Measurements from ENCODE around the gene FCRLB. TPM values are rescaled to one million over a fixed set of nuclear protein-coding genes. Genes with fewer than 3 reads are reported as not detected.

FCRLB gene
- total and polyA plus RNA-seq, 9 of the 15 experiments (the other 6 are each of a cell fraction or from before 2014, with no cell fraction given) = 0.20 to 4.6 (median 1.3) TPM

DNA sequence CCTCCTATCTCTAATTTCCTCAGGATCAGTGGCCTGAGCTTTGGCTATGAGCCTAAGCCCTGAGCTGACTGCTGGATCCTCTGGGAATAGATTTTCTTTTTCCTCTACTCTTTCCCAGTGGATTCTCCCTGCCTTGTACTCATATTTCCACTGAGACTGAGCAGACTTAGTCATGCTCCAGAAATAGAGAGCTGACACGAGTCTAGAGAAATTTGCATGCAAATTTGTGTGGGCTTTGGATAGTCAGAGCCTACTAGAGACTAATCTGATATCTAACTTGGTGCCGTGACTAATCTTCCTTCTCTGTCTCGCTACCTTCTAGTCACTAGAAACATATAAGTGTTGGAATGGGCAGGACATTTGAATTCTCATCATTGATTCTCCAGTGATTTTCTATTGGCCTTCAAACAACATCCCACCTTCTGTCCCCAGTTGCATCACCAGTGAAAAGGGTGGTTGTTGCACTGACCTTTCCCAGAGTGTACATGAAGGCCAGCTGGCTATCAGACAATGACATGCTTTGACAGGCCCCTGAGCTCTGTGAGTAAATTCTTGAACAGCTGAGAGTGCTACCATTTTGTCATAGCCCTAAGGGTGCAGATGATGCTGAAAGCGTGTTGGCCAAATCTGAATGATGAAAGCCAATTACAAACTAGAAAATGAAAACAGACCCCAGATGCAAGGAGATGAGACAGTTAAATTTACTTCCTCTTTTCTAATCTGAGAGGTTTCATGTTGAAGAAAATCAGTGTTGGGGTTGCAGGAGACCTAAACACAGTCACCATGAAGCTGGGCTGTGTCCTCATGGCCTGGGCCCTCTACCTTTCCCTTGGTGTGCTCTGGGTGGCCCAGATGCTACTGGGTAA is 14.6 kb upstream of the FCRLB start, which contains the start of gene FCRLA (continued):
- no peak for TF ChIP-seq SMARCB1 (IDR thresholded peaks at IDR 0.05; ENCODE audit: insufficient read length, low read depth)
- TF ChIP-seq TEAD4 (IDR thresholded peaks at IDR 0.05; ENCODE audit: low read length) = peak; percentile 64
- TF ChIP-seq TEAD4 (CRISPR knock-in tag; IDR thresholded peaks at IDR 0.05; ENCODE audit: borderline replicate concordance) = no peak
- 0 out of 4 replicates have a peak, but pooled peaks of 1 of the 2 experiments have one; percentile 60 for TF ChIP-seq FOXA3 (CRISPR knock-in tag; conservative IDR thresholded peaks at IDR 0.05 in 1 of 2, IDR thresholded peaks at IDR 0.05 in 1 of 2)
- peak; percentile 72; the same call in 1 of the 2 replicates for TF ChIP-seq PML (IDR thresholded peaks at IDR 0.05; ENCODE audit: low read length)
- no peak for TF ChIP-seq ID3 (CRISPR knock-in tag; IDR thresholded peaks at IDR 0.05)
- TF ChIP-seq ID3 (tag; IDR thresholded peaks at IDR 0.05) = peak; percentile 75
- peak; percentile 72; the same call in 1 of the 2 replicates for TF ChIP-seq SMARCA4 (IDR thresholded peaks at IDR 0.05)
- TF ChIP-seq, protein P1, sequence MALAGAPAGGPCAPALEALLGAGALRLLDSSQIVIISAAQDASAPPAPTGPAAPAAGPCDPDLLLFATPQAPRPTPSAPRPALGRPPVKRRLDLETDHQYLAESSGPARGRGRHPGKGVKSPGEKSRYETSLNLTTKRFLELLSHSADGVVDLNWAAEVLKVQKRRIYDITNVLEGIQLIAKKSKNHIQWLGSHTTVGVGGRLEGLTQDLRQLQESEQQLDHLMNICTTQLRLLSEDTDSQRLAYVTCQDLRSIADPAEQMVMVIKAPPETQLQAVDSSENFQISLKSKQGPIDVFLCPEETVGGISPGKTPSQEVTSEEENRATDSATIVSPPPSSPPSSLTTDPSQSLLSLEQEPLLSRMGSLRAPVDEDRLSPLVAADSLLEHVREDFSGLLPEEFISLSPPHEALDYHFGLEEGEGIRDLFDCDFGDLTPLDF (CRISPR knock-in tag; IDR thresholded peaks at IDR 0.05) = peak; percentile 28; the same call in 1 of the 2 replicates
- no peak for TF ChIP-seq GABPA (tag; conservative IDR thresholded peaks at IDR 0.05; ENCODE audit: low read depth)
- TF ChIP-seq SMARCE1 (IDR thresholded peaks at IDR 0.05) = peak; percentile 69; the same call in 1 of the 2 replicates
- no peak for TF ChIP-seq SAFB2 (IDR thresholded peaks at IDR 0.05; ENCODE audit: borderline replicate concordance, low read depth, low read length, severe bottlenecking)
- TF ChIP-seq, protein P2, sequence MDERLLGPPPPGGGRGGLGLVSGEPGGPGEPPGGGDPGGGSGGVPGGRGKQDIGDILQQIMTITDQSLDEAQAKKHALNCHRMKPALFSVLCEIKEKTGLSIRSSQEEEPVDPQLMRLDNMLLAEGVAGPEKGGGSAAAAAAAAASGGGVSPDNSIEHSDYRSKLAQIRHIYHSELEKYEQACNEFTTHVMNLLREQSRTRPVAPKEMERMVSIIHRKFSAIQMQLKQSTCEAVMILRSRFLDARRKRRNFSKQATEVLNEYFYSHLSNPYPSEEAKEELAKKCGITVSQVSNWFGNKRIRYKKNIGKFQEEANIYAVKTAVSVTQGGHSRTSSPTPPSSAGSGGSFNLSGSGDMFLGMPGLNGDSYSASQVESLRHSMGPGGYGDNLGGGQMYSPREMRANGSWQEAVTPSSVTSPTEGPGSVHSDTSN (CRISPR knock-in tag; IDR thresholded peaks at IDR 0.05; ENCODE audit: low read depth) = no peak
- TF ChIP-seq, protein P2 (tag; conservative IDR thresholded peaks at IDR 0.05; ENCODE audit: low read depth) = peak; percentile 57
- TF ChIP-seq ATF7 (IDR thresholded peaks at IDR 0.05) = peak; percentile 58; the same call in 1 of the 2 replicates
- TF ChIP-seq ZNF253 (CRISPR knock-in tag; conservative IDR thresholded peaks at IDR 0.05) = no peak
- TF ChIP-seq, protein P3, sequence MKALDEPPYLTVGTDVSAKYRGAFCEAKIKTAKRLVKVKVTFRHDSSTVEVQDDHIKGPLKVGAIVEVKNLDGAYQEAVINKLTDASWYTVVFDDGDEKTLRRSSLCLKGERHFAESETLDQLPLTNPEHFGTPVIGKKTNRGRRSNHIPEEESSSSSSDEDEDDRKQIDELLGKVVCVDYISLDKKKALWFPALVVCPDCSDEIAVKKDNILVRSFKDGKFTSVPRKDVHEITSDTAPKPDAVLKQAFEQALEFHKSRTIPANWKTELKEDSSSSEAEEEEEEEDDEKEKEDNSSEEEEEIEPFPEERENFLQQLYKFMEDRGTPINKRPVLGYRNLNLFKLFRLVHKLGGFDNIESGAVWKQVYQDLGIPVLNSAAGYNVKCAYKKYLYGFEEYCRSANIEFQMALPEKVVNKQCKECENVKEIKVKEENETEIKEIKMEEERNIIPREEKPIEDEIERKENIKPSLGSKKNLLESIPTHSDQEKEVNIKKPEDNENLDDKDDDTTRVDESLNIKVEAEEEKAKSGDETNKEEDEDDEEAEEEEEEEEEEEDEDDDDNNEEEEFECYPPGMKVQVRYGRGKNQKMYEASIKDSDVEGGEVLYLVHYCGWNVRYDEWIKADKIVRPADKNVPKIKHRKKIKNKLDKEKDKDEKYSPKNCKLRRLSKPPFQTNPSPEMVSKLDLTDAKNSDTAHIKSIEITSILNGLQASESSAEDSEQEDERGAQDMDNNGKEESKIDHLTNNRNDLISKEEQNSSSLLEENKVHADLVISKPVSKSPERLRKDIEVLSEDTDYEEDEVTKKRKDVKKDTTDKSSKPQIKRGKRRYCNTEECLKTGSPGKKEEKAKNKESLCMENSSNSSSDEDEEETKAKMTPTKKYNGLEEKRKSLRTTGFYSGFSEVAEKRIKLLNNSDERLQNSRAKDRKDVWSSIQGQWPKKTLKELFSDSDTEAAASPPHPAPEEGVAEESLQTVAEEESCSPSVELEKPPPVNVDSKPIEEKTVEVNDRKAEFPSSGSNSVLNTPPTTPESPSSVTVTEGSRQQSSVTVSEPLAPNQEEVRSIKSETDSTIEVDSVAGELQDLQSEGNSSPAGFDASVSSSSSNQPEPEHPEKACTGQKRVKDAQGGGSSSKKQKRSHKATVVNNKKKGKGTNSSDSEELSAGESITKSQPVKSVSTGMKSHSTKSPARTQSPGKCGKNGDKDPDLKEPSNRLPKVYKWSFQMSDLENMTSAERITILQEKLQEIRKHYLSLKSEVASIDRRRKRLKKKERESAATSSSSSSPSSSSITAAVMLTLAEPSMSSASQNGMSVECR (CRISPR knock-in tag; IDR thresholded peaks at IDR 0.05) = 0 out of 2 replicates have a peak, but pooled peaks have one; percentile 43
- no peak for TF ChIP-seq NFYB (IDR thresholded peaks at IDR 0.05; ENCODE audit: extremely low read depth, insufficient read length)
- peak; percentile 81 for TF ChIP-seq HDAC2 (IDR thresholded peaks at IDR 0.05)

Data from K562 (cell line).